Measurements from ENCODE around the gene FAM13B.

DNA sequence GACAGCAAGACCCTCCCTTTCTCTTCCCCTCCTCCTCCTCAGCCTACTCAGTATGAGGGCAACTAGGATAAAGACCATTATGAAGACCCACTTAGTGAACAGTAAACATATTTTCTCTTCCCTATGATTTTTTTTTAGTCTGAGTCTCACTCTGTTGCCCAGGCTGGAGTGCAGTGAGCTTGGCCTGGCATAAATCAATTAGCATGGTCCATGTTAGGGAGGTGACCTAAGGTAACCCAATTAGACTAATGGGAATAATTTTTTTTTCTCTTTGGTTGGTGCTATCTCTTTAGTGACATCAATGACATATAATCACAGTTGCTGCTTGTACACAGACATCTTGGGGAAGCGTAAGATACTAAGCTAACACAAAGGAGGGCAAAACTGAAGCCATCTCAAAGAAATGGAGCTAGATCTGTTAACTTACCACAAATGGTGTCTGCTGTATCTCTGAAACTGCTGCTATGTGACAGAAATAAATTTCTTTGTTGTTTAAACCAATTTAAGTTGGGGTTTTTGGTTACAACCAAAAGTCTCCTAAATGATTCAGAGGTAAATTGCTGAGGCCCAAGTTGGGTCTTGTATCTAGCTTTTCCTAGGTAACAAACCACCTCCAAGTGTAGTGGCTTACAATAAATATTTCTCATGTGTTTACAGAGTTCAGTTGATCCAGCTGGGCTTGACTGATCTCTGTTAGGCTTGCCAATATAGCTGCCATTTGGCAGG is 130.3 kb downstream of the FAM13B start:
- TF ChIP-seq EZH2 (IDR thresholded peaks at IDR 0.05; ENCODE audit: borderline replicate concordance, low read depth, low read length, poor library complexity, severe bottlenecking) = no peak
- TF ChIP-seq CTCF (conservative IDR thresholded peaks at IDR 0.05; ENCODE audit: low read depth, low read length) = no peak

Data from A673 (cell line).